ENCODE measurements around the gene SH3PXD2A.

Gene SH3PXD2A

DNA sequence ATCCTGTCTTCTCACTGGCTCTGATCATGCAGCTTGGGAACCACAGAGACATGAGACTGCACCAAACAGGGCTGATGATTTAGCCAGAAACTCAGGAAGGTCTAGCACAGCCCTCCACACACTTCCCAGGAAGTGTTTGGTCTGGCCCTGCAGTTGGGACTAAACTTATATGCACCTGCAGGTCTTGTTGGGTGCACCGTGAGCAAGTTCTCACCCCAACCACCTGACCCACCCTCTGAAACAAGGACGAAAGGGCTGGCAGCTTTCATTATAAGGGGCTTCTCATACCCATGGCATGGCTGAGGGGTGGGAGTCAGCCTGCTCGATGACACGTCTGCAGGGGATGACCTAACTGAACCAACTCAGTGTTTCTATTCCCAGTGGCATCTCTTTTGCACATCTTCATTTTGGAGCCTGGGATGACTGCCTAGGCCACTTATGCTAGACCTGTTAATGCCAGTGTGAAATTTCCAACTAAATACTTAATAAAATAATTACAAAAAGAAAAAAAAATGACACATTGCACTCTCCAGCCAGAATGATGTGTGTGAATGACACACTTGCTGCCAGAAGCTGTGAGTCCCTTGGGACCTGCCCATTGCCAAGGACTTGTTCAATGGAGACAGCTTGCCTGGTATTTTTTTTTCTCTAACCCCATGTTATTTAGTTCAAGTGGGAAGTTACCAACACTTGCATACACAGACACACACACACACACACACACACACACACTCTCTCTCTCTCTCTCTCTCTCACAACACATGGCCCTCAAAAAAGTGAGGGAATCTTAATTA, 259.2 kb downstream of the SH3PXD2A start:
- no peak for DNase-seq

- DNase-seq, result no peak
Measured at GRCh38 chr10:103593022-103593570, 262.3 kb downstream of the SH3PXD2A start.

- DNase-seq, result peak; percentile 44
Measured at GRCh38 chr10:103592186-103593021, 263.0 kb downstream of the SH3PXD2A start.

GRCh38 chr10:103590744-103591291, 264.6 kb downstream of the SH3PXD2A start:
- DNase-seq, result no peak

- DNase-seq, result no peak
Measured at GRCh38 chr10:103590060-103590459, 265.3 kb downstream of the SH3PXD2A start.

GRCh38 chr10:103589074-103589630, 266.2 kb downstream of the SH3PXD2A start:
- no peak for DNase-seq

GRCh38 chr10:103587073-103587472, 268.3 kb downstream of the SH3PXD2A start:
- DNase-seq, result no peak

DNA sequence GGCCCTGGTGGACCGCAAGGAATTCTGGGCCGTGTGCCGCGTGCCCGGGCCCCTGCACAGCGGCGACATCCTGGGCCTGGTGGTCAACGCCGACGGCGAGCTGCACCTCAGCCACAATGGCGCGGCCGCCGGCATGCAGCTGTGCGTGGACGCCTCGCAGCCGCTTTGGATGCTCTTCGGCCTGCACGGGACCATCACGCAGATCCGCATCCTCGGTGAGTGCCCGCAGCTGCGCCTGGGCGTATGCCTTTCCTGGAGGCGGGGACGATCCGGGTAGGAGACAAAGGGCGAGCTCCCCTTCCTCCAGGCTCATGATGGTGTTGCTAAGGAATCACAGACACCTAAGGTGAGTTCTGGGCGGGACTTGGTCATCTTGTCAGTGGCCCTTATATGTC, 270.4 kb downstream of the SH3PXD2A start:
- no peak for DNase-seq

DNA sequence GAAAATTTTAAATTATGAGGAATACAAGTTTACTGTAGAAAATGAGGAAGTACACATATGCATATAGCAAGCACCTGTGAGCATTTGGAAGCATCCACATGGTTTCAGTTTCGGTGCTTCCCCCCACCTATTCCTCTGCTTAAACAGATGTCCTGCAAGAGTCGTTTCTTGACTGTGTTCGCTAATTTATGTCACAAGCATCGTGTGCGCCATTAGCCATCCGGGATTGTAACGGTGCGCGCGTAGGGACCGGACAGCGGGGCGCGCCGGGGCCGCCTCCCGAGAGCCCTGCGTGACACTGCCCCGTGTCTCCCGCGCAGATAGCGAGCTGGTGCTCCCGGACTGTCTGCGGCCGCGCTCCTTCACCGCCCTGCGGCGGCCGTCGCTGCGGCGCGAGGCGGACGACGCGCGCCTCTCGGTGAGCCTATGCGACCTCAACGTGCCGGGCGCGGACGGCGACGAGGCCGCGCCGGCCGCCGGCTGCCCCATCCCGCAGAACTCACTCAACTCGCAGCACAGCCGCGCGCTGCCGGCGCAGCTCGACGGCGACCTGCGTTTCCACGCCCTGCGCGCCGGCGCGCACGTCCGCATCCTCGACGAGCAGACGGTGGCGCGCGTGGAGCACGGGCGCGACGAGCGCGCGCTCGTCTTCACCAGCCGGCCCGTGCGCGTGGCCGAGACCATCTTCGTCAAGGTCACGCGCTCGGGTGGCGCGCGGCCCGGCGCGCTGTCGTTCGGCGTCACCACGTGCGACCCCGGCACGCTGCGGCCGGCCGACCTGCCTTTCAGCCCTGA, 271.0 kb downstream of the SH3PXD2A start:
- DNase-seq, result peak; percentile 81

DNA sequence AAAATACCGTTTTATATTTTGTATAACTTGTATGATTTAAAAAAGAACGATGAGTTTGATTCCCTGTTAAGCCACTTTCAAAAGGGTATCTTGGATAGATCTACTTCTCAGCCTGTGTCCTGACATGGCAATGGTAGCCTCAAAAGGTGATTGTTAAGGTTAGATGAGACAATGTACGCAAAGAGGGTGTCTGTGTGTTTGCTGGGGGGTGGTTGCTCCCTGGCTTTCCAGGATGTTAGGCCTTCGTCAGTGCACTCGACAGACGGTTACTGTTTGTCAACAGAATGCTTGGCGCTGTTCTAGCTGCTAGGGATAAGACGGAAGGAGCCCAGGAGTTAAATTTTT, 271.5 kb downstream of the SH3PXD2A start:
- no peak for DNase-seq

DNA sequence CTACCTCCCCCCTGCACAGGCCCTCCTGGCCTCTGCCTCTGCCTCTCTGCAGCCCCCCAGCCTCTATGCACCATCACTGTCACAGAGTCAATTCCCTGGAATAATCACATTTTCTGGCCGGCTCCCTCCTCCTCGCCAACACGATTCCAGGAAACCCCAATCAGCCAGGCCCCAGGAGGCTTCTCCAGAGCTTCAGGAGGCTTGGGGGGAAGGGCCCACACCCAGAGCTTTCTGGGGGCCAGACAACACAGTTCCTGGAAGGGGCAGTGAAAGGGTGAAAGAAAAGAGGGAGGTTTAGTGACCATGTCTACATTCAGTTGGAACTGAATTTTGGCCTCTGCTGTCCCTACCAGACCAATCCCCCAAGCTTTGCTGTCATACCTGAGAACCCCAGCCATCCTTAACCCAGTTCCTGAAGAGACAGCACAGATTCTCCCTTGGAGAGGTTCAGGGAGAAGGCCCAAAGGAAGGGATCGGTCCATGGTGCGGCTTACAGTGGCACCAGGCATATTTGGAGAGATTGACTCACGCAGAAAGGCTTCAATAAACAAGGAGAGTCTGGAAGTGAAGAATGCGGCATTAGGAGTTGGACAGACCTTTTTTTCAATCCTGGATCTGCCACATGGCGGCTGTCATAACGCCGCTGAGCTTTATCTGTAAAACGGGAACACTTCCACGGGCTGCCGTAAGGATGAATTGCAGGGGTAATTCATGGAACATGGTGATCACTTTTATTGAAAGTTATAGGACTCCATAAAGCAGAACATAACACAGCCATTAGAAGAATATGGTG, 272.8 kb downstream of the SH3PXD2A start:
- DNase-seq, result no peak

DNA sequence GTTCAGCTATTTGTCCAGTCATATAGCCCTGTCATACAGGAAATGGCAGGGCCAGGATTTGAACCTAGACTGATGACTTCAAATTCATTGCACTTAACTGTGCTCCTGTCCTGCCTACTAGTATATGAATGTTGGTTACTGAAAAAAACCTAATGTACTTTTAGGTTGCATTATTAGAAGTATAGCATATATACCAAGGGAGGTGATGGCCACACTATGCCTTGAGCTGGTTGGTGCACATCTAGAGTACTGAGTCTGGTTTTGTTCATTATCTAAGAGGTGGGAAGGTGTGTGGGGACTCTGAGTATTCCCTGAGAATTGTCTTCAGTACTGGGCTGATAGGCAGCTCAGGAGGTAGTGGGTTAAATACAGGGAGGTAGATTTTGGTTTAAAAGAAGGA, 273.9 kb downstream of the SH3PXD2A start:
- DNase-seq, result no peak

- DNase-seq, result no peak
Measured at GRCh38 chr10:103580430-103580829, 274.9 kb downstream of the SH3PXD2A start.

GRCh38 chr10:103580011-103580410, 275.4 kb downstream of the SH3PXD2A start:
- no peak for DNase-seq

- DNase-seq, result no peak
Measured at GRCh38 chr10:103578782-103579382, 276.5 kb downstream of the SH3PXD2A start.

- DNase-seq, result no peak
Measured at GRCh38 chr10:103576862-103577261, 278.5 kb downstream of the SH3PXD2A start.

DNA sequence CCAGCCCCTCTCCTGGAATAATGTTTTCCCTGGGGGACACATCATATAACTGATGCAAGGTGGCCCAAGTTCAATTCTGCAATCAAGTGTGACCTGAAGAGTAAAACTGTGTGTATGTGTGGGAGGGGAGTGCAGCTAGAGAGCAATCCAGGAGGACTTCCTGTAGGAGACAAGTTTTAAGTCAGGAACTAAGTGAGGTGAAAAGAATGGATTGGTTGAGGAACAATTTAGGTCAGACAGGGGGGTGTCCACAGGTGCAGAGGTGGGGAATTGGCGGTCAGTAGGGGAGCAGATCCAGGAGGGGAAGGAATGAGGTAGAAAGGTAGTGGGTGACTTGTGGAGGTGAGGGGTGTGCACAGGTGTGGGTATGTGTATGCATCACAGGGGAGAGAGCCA, 279.3 kb downstream of the SH3PXD2A start:
- DNase-seq, result no peak

DNA sequence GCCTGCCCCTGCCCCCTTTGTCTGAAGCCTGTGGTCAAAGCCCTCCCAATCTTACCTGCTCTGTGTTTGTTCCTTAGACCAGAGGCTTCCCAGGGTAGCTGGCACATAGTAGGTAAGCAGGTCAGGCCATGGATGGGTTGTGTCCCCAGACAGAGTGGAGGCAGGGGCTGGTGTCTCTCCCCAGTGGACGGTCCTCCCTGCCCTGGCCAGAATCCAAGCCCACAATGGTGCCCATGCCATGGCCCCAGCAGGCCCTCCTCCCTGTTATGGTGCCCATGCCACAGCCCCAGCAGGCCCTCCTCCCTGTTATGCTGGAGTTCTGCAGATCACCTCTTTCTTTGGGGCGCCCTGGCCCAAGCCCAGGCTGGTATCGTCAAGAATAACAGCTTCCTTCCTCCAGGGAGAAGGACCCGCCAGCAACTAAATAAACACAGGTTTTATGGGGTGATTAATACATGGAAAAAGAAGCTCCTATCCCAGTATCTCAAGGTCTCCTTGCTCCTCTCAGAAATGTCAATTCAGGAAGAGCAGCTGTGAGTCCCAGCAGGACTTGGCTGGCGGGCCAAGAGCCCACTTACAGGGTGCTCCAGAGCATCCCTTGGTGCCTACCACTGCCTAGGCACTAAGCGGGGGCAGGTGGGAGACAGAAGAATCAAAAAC, 279.8 kb downstream of the SH3PXD2A start:
- DNase-seq, result no peak

GRCh38 chr10:103574097-103575061, 281.0 kb downstream of the SH3PXD2A start:
- no peak for DNase-seq

- DNase-seq, result no peak
Measured at GRCh38 chr10:103573205-103573487, 282.2 kb downstream of the SH3PXD2A start.
